AG08396 (cell line): ENCODE measurements around the gene SKAP1.

Experiments used
- DNase-seq: peaks from one replicate; pipeline ENCODE4 v3.0.0; 2012; ENCODE audit warnings: low spot score, mixed read lengths

The SKAP1 gene

DNA sequence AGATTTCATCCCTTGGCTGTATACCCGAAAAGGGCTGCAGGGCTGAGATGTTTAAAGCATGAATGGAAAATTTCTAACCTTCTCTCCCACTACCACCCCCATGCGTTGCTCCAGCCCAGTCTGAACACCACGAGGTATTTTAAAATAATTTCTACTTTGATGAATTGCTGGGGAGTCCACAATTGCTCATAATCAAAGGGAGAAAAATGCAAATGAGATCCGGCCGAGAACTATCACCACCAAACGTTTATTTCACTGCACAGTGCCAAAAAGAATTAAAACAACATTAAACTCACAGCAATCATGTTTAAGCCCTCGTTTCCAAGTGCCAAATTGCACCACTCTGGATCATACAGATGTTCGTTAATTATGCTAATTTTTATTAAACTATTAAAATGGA, 285.8 kb downstream of the SKAP1 start:
- DNase-seq, result no peak

DNA sequence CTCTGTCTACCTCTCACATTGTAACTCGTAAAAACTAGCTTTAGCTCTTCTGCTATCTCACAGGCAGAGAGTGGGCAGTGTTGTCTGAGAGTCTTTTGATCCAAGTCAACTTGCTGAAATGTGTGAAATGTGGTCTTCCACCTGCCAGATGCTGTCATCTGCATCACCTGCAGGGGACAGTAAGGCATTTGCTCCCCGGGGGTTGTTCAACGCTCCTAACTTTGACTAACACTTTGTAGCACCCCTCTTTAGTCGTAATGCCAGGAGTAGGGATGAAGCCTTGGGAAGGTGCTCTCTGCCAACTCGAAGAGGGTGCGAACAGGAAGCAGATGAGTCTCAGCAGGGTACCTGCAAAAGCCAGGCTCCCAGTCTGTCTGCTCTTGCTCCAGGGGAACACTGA, 286.4 kb downstream of the SKAP1 start:
- DNase-seq, result no peak

DNA sequence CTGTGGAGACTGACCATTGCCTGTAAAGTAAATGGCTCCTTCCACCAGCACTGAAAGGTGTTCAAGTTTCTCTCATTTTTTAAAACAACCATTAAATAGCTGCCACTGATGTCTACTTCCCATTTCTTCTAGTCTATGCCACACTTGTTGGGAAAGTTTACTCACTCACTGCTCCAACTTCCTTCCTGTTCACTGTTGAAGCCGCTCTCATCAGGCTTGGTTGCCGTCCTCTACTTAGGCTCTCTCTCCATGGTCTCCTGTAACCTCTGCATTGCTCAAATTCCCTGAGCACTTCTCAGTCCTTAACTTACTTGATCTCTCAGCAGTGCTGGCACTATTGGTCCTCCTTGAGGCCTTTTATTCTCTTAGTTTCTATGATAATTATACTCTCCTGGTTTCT, 290.1 kb downstream of the SKAP1 start:
- DNase-seq, result no peak

DNA sequence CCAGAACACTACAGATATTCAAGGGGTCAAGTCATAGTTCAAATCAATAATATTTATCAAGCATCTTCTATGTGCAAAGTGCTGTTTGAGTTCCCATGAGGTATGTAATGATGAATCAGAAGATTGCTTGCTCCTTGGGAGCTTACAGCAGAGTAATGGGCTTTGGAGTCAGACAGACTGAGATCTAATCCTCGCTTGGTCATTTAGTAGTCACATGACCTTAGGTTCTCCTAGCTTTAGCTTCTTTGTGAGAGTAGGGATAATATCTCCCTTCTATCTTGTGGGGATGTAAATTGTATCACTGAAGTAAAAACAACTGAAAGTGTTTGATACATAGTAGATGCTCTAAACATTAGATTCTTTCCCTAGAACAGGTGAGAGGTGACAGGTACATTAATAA, 292.4 kb downstream of the SKAP1 start:
- no peak for DNase-seq

DNA sequence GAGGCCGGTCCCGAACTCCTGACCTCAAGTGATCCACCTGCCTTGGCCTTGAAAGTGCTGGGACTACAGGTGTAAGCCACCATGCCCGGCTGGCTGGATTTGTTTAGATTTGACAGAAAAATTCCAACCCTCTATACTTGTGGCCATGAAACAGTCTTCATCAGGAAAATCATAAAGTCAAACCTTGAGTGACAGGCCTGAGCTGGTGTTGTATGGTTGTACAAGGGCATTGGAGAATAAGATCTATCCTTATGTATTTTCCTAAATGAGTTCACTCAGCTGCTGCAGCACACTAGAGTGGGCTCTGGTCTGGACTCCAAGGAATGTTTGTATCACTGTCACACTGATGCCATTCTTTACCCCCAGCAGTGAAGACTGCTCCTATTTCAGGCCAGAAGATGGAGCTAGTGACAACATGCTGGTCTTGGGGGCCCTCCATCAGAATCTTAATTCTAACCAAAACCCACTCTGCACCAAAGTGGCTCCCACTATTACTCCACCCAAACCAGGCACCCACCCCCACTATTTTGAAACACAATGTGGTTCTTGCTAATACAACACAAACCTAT, 295.0 kb downstream of the SKAP1 start:
- DNase-seq, result no peak

DNA sequence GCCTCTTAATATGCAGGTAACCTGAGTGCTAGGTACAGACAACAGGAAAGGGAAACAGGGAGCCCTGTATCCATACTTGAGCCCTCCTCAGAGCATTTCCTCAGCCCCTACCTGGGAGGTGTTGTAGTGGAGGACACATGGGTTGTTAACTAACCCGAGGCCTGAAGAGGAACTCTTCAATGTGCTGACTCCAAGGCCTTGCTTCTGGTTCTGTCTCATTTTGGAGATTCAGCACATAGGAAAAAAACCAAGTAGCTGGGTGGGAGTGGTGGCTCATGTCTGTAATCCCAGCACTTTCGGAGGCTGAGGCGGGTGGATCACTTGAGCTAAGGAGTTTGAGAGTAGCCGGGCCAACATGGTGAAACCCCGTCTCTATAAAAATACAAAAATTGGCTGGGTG, 297.6 kb downstream of the SKAP1 start:
- no peak for DNase-seq

DNA sequence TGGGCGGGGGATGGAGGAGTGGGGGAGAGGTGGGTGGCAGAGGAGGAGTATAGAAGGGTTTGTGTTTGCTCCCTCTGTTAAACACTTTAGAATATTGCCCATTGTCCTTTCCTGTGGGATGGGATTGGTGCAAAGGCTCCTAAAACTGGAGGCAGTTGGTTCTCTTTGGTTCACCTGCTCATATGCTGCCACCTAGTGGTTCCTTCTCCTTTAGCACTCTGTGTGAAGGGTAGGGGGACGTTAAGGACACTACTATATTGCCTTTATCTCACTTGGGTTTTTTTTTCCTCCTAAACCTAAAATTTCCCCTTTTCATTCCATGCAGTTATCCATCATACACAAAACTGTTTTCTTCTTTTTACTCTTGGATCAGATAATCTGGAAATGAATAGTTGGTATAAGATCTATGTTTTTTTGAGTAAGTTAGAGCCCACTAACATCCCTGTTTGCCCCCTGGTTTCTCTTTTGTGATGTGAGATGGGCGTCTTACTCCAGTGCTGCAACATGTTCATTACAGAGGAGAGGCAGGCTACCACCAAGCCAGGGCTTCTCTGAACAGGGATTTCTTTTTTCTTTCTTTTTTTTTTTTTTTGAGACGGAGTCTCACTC, 298.7 kb downstream of the SKAP1 start:
- peak; percentile 67 for DNase-seq

DNA sequence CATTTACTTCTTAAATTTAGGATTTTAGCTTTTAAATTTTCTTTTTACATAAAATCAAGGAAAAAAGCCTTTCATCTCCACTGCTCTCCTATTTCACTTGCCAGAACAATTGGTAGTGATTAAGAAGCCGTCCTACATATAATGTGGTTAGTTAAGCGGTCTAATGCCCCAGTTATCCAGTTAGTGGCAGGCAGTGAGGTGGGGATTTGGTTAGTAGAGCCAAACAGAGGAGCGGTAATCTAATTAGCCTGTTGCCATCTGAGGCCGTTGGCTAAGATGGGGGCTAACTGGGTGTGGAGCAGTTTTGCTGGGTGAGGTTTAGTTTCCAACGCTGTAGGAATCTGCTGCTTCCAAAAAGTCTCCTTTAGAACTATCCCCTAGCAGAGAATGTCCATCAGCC, 300.0 kb downstream of the SKAP1 start:
- DNase-seq, result no peak

DNA sequence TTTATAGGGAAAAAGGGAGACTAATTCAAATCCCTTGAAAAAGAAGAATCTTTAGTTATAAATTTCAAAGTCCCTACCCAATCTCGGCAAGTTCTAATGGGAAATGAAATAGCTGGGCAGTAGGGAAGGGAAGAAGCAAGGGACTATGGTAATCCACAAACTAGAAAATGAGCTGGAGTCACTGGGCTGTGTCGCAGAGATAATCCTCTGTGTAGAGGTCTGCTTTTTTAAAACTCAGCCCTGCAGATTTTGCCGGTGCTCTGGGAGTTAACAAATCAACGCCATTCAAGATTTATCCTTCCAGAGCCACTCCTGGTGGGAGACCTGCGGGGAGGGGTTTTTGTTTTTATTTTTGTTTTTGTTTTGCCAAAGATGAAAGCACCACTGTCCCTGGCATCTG, 301.6 kb downstream of the SKAP1 start:
- DNase-seq, result no peak

DNA sequence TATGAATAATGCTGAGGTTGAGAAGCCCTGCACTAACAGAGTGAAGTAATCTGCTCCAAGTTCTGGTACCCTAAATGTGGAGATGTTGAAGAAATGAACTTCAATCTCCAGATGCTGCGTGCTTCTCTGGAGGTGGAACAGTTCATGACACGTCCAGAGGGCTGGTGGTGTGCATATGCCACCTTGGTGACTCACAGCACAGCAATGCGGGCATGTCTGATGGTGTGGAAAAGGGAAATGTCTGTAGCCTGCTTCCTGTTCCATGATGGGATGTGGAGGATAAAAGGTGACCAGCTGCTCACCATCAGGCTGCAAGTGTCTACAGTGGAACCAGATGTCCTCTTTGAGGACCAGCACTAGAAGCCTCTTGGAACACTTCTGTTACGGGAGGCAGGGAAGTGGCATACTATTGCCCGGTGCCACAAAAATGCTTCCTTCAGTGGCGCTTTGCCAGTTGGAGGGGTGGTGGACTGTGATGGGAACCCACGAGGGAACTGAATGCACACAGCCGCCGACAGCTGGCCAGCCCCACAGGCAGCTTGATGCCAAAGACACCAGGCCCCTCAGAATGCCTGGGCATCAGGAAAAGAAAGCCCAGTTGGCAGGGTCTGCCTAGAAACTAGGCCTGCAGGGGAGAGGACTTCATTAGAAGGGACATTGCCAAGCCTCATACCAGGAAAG, 302.5 kb downstream of the SKAP1 start:
- peak; percentile 18 for DNase-seq

DNA sequence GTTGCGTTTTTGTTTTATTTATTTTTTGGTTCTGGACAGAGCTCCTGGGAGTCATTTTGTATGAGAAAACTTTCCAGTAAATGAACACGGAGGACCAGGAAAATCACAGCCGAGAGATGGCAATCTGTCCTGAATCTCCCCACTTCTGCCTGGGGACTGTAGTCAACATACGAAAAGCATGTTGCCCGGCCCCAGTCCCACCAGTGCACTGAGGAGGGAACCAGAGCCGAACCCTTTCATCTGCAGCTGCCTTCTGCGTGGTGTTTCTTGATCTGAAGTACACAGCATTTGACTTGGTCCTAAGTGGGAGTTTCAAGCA, 303.5 kb downstream of the SKAP1 start:
- no peak for DNase-seq

DNA sequence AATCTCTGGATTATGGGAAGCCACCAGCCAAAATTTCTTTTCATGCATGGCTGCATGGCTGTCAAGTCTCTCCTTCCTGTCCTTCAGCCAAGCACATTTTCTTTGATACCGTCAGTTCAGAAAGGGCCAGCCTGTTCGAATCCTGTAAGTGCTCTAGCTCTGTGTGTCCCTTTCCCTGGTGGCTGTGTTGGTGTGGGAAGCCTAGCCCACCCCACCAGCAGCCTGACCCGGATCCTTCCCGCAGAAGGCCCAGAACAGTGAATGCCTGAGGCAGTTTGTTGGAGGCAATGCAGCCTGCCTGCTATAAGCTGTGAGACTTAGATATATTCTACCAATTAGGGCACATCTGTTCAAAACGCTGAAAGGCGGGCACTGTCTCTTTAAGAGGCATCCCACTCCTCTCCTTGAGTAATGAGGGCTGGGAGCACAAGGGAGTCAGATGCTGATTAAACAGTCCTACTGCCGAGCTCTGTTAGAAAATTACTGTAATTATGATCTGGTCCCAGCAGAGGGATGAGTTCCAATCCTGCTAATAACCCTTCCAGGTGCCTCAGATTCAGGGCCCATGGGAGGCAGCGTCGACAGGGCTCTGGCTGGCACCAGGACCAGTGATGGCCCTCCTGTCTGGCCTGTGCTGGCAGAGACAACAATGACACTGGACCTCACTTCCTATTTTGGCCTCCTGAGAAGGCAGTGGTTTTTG, 304.0 kb downstream of the SKAP1 start:
- DNase-seq, result no peak

DNA sequence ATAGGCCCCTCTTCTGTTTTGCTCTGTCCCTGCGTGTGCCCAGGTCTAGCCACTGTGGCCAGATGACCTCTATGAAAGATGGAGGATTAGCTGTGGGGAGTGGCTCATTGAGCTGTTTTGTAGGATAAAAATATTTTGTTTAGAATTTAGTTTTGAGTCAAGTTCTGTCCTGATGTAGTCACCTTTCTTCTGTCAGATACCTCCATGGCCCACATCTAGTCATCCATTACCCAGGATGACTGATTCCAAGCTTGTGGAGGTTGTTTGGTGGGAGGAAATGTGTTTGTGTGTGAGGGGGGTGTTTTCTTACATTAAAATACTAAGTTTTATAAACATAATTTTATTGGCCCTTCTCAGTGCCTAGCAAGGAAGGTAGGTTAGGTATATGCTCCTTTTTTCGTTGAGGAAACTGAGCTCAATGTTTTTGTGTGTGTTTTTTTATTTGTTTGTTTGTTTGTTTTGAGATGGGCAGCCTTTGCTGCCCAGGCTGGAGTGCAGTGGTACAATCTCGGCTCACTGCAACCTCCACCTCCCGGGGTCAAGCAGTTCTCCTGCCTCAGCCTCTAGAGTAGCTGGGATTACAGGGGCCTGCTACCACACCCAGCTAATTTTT, 306.1 kb downstream of the SKAP1 start:
- no peak for DNase-seq

DNA sequence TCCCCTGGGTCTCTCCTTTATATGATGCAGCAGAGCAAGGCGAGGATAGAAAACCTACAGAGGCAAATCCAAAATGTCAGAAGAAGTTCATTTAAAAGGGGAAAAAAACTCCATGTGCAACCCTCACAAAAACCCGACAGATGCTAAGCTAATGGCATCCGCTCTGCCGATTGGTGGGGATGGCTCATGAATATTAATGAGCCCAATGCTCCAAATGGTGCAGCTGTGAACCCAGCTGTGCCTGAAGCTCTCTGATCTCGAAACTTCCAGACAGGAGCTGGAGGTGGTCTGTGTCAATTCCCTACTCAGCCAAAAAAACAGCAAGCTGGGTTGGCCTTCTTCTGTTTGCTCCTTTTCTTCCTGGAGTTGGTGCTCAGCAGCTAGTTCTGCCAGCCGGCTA, 306.9 kb downstream of the SKAP1 start:
- no peak for DNase-seq

DNA sequence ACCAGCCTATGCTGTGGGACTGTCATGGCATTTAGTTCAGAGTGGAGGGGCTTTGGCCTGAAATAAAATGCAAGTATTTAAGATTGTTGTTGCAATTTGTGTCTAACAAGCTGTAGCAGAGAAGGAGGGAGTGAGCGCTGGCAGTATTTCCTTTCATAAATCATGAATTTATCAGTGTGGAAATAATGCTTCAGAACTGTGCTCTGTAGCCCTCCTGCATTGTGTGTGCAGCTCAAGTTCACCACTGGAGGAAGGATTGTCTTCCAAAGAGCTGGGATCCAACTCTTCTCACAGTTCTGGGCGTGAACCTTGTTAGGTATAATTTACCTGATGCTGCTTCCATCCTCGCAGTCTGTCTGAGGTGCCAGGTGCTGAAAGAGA, 307.4 kb downstream of the SKAP1 start:
- DNase-seq, result no peak

DNA sequence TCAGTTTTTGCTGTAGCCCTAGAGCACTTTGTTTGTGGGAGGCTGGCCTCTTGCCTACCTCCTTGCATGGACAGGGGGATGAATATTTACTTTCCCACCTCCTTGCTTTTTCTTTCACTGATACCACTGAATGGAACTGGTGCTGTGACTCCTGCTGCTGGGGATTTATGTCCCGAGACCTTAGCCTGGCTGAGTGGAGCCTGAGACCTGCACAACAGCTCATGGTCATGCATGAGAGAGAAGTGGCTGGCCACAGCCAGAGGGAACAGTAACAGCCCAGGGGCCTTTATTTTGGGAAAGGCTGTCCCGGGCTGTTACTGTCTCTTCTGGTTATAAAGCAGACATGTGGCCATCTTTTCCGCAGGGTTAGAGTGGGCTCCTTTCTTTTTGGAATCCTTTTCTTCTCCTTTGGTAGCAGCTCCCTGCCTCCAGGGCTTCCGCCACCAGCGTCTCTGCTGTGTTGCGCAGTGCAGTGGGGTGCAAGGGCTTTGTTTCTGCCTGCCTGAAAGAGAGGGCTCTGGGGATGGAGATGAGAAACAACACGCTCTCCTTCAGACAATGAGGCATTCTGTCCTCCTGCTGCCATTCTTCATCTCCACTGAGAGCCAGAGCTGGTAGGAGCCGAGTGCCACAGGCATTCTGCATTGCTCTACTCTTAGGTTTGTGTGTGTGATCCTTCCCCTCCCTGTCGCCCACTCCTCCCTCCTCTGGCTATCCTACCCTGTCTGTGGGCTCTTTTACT, 307.9 kb downstream of the SKAP1 start:
- DNase-seq, result no peak

DNA sequence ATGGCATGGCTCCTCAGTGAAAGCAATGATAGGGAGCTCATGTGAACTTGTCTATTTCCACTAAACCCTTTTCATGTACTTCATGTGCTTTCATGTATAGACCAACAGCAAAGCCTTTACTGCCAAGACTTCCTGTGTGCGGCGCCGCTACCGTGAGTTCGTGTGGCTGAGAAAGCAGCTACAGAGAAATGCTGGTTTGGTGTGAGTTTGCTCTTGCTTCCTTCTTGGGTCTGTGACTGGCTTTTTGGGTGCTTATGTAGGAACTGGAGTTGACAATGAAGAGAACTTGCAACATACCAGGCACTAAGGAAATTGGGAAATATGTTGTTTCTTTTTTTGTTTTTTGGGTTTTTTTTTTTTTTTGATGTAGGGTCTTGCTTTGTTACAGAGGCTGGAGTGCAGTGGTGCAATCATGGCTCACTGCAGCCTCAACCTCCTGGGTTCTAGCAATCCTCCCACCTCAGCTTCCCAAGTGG, 316.8 kb downstream of the SKAP1 start:
- DNase-seq, result no peak

DNA sequence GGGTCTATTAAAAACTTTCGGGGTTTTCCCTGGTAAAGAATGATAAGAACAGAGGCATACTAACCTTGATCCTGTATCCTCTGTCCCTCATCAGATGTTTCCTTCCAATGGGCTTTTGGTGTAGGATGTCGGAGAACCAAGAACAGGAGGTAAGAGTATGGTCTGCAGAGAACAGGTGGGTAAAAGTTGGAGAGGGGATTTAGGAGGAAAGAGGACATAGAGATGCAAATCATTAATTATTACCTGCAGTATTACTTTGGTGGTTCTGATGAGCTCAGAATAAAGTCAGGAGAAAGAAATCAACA, 318.1 kb downstream of the SKAP1 start:
- no peak for DNase-seq

DNA sequence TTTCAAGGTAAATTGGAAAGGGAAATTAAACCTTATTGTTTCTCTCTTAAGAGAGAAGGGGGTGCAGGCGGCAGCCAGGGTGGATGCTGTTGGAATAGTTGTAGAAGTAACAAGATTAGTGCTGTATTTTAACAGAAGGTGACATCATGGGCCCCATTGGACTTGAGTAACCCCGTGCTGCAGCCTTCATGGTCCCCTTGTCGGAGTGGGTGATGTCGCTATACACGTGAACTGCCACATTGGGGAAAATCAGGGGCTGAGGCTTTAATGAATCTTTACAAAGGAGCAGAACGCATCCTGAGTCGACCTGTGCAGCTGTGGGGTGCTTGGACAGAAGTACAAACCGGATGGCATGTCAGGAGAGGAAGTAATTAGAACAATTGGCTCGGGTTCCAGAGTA, 319.3 kb downstream of the SKAP1 start:
- DNase-seq, result no peak

DNA sequence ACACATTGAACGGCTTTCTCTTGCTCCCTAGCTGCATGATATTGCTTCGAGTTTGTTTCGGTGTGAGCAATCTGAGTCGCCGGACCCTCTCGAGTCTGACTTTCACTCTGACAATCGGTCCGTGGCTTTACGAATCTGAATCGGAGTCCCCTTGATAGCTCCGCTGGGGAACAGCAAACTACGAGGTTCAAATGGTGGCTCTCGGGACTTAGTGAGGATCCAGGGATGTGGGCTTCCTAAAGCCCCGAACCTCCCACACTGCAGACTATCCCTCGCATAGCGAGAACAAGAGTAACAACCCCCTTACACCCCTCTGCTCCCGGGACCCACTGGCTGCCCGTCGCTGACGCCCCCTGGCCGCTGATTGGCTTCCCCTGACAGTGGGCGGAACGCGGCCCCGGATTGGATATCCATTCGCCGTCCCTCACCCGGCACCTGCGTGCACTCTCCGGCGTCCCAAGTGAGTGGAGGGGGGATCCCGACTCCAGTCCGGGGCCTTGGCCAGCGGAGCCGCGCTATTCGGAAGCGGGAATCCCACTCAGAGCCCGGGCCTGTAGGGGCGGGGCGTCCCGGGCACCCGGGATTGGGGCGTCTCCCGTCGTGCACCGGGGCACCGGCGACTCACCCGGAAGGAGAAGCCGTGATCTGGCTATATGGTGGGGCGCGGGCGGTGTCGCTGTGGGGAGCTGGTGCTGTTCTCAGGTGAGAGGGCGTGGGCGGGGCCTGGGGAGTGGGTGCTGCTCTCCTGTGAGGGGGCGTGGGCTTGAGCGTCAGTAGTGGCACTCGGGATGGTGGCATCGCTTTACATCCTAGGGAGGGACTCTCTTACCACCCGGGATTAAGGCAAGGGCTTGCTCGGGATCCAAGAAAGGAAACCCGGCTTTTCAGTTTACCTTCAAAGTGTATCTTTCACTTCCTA, 322.6 kb downstream of the SKAP1 start, which contains the start of gene SNX11:
Gene SNX11 (plus strand): TSS at position 630 of the 919 bp plus-strand sequence. CDS start 4,278 bp downstream, outside the sequence.
- DNase-seq, result peak; percentile 89

DNA sequence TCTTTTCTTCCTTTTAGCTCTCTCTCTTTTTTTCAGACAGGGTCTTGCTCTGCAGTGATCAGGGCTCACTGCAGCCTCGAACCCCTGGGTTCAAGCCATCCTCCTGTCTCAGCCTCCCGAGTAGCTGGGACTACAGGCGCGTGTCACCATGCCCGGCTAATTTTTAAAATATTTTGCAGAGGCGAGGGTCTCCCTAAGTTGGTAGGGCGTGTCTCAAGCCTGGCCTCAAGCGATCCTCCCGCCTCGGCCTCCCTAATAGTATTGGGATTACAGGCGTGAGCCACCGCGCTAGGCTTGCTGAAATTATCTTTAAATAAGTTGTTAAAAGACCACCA, 323.2 kb downstream of the SKAP1 start:
- no peak for DNase-seq
